Hepatocyte (in vitro differentiated cells): ENCODE measurements around the gene NMNAT2. TPM values are rescaled to one million over a fixed set of nuclear protein-coding genes. Genes with fewer than 3 reads are reported as not detected.

Source experiments
- DNase-seq: peaks from one replicate; pipeline ENCODE4 v3.0.0-alpha.2; 2016; ENCODE audit warnings: low spot score
- H2AFZ ChIP-seq: fragments of 200-600 bp; sonication (generic); 2 replicates; pipeline ENCODE4 v1.6.0; 2016; ENCODE audit warnings: antibody characterized with exemption, mild to moderate bottlenecking
- H3K27ac ChIP-seq: fragments of 200-600 bp; sonication (generic); 2 replicates; pipeline ENCODE4 v1.5.1; 2016; ENCODE audit warnings: mild to moderate bottlenecking
- H3K27me3 ChIP-seq: fragments of 200-600 bp; sonication (generic); 2 replicates; pipeline ENCODE4 v1.6.1; 2016
- H3K36me3 ChIP-seq: fragments of 200-600 bp; sonication (generic); replicated peaks from 2 replicates; pipeline ENCODE4 v1.5.1; 2016; ENCODE audit warnings: low read depth; ENCODE audit not compliant: insufficient read depth
- H3K4me1 ChIP-seq: fragments of 200-600 bp; sonication (generic); 2 replicates; pipeline ENCODE4 v1.5.1; 2016; ENCODE audit warnings: mild to moderate bottlenecking, moderate library complexity; ENCODE audit not compliant: insufficient read depth
- H3K4me2 ChIP-seq: fragments of 200-600 bp; sonication (generic); 2 replicates; pipeline ENCODE4 v1.6.0; 2016
- H3K4me3 ChIP-seq: fragments of 200-600 bp; sonication (generic); 2 replicates; pipeline ENCODE4 v1.5.1; 2016; ENCODE audit warnings: mild to moderate bottlenecking
- H3K79me2 ChIP-seq: fragments of 200-600 bp; sonication (generic); 2 replicates; pipeline ENCODE4 v1.6.0; 2017; ENCODE audit warnings: mild to moderate bottlenecking
- H3K9me2 ChIP-seq: fragments of 200-600 bp; sonication (generic); replicated peaks from 2 replicates; pipeline ENCODE4 v1.6.0; 2017; ENCODE audit warnings: mild to moderate bottlenecking; ENCODE audit not compliant: insufficient read depth
- H3K9me3 ChIP-seq: fragments of 200-600 bp; sonication (generic); 2 replicates; pipeline ENCODE4 v1.5.1; 2016; ENCODE audit warnings: low read depth, mild to moderate bottlenecking
- H4K20me1 ChIP-seq: fragments of 200-600 bp; sonication (generic); 2 replicates; pipeline ENCODE4 v1.6.0; 2016; ENCODE audit warnings: mild to moderate bottlenecking; ENCODE audit not compliant: insufficient read depth, poor library complexity, severe bottlenecking
- EZH2 ChIP-seq: fragments of 200-600 bp; sonication (generic); IDR thresholded peaks from 2 replicates; pipeline ENCODE4 v1.6.1; 2016; ENCODE audit warnings: antibody characterized with exemption, mild to moderate bottlenecking, borderline replicate concordance
- EZH2phosphoT487 ChIP-seq: fragments of 200-600 bp; sonication (generic); IDR thresholded peaks from one replicate; pipeline ENCODE4 v1.6.1; 2018; ENCODE audit warnings: antibody characterized with exemption, mild to moderate bottlenecking, low read depth, moderate library complexity; ENCODE audit not compliant: unreplicated experiment, severe bottlenecking
- WGBS: methylation state at CpG from one replicate; pipeline ENCODE4 v1.1.6; 2016; ENCODE audit warnings: low lambda C conversion rate; ENCODE audit errors: missing lambda C conversion rate; 5-methylcytosine and 5-hydroxymethylcytosine counted together
- polyA plus RNA-seq: library from polyadenylated mRNA; unstranded; fragments of >200 nt; fragmentation: Nextera tagmentation; extraction: Ambion mirVana; gene quantifications from 2 replicates; pipeline ENCODE4 v1.2.1, GENCODE V29; 2016
- total RNA-seq: library from RNA; depleted of rRNA; stranded (reverse); fragments of >200 nt; gene quantifications from 2 replicates; pipeline ENCODE4 v1.2.3, GENCODE V29; 2014
- TF ChIP-seq, protein P1 (sequence below): fragments of 200-600 bp; sonication (generic); IDR thresholded peaks from 2 replicates; pipeline ENCODE4 v1.5.1; 2016; ENCODE audit warnings: antibody characterized with exemption, mild to moderate bottlenecking; ENCODE audit not compliant: poor library complexity

Gene NMNAT2
- total and polyA plus RNA-seq, 2 experiments from 2014 or later = 0.66 to 1.00 TPM

DNA sequence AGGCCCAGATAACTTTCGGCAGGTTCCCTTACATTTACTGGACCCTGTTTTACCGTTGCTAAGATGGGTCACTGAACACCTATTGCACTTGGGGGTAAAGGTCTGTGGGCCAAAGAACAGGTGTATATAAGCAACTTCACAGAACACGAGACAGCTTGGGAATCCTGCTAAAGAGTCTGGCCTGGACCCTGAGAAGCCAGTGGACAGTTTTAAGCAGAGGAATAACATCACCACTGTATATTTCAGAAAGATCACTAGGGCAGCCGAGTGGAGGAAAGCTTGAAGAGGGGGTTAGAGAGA, 177.7 kb downstream of the NMNAT2 start:
- TF ChIP-seq EZH2 (no peak), EZH2phosphoT487 (no peak)
- TF ChIP-seq, protein P1, sequence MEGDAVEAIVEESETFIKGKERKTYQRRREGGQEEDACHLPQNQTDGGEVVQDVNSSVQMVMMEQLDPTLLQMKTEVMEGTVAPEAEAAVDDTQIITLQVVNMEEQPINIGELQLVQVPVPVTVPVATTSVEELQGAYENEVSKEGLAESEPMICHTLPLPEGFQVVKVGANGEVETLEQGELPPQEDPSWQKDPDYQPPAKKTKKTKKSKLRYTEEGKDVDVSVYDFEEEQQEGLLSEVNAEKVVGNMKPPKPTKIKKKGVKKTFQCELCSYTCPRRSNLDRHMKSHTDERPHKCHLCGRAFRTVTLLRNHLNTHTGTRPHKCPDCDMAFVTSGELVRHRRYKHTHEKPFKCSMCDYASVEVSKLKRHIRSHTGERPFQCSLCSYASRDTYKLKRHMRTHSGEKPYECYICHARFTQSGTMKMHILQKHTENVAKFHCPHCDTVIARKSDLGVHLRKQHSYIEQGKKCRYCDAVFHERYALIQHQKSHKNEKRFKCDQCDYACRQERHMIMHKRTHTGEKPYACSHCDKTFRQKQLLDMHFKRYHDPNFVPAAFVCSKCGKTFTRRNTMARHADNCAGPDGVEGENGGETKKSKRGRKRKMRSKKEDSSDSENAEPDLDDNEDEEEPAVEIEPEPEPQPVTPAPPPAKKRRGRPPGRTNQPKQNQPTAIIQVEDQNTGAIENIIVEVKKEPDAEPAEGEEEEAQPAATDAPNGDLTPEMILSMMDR = no peak
- no peaks in the 10 kb centered on the region for H3K27me3 ChIP-seq
- WGBS = 86% methylated on average over 4 of the region's 4 CpGs
- H3K79me2 ChIP-seq = no peaks in the 10 kb centered on the region
- peaks cover 19% of the 10 kb centered on the region for H3K4me1 ChIP-seq
- no peaks in the 10 kb centered on the region for H3K9me3 ChIP-seq
- H3K27ac ChIP-seq = no peak overlapping the region
- no peaks in the 10 kb centered on the region for H3K36me3 ChIP-seq
- H2AFZ ChIP-seq = no peak overlapping the region
- no peak overlapping the region for H3K4me3 ChIP-seq
- DNase-seq = no peak
- H4K20me1 ChIP-seq = no peaks in the 10 kb centered on the region
- H3K4me2 ChIP-seq = no peak overlapping the region
- H3K9me2 ChIP-seq = no peaks in the 10 kb centered on the region

- H4K20me1 ChIP-seq = no peaks in the 10 kb centered on the region
- no peaks in the 10 kb centered on the region for H3K9me2 ChIP-seq
- H3K9me3 ChIP-seq = no peaks in the 10 kb centered on the region
- TF ChIP-seq EZH2 (no peak), EZH2phosphoT487 (no peak)
- TF ChIP-seq, protein P1 = no peak
- no peak for DNase-seq
- WGBS = 94% methylated on average over 8 of the region's 8 CpGs
- no peaks in the 10 kb centered on the region for H3K36me3 ChIP-seq
- H2AFZ ChIP-seq = no peak overlapping the region
- H3K79me2 ChIP-seq = no peaks in the 10 kb centered on the region
- H3K4me1 ChIP-seq = peaks cover 24% of the 10 kb centered on the region
- H3K27me3 ChIP-seq = no peaks in the 10 kb centered on the region
- no peak overlapping the region for H3K4me2 ChIP-seq
- H3K27ac ChIP-seq = no peak overlapping the region
- no peak overlapping the region for H3K4me3 ChIP-seq
Observed at GRCh38 chr1:183239793-183240525, 178.2 kb downstream of the NMNAT2 start.

DNA sequence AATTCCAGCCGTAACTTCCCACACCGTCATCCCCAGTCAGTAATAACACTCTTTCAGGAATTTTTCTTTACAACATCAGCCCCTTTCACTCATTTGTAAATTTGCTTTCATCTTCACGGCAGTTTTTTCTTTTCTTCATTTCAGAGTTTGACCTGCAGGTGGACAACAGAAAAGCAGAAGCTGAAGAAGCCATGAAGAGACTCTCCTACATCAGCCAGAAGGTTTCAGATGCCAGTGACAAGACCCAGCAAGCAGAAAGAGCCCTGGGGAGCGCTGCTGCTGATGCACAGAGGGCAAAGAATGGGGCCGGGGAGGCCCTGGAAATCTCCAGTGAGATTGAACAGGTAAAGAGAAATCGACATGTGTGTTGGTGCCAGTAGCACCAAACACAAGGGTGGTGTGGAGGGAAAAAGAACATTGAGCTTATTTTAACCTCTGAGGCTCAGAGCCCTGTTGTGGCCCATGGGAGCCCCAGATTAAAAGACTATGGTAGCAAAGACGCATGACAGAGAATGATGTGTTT, 178.9 kb downstream of the NMNAT2 start:
- Histone ChIP-seq H4K20me1 (no peaks in the 10 kb centered on the region), H3K79me2 (no peaks in the 10 kb centered on the region), H2AFZ (no peak overlapping the region), H3K27me3 (no peaks in the 10 kb centered on the region), H3K4me1 (peaks cover 24% of the 10 kb centered on the region), H3K4me3 (no peak overlapping the region), H3K27ac (no peak overlapping the region), H3K9me3 (no peaks in the 10 kb centered on the region), H3K9me2 (no peaks in the 10 kb centered on the region), H3K36me3 (no peaks in the 10 kb centered on the region), H3K4me2 (no peak overlapping the region)
- TF ChIP-seq, protein P1 = no peak
- no peak for TF ChIP-seq EZH2phosphoT487
- no peak for TF ChIP-seq EZH2
- no peak for DNase-seq
- WGBS = 88% methylated on average over 7 of the region's 7 CpGs

GRCh38 chr1:183238071-183238470, 180.1 kb downstream of the NMNAT2 start:
- Histone ChIP-seq H3K4me2 (no peak overlapping the region), H3K9me2 (no peaks in the 10 kb centered on the region), H4K20me1 (no peaks in the 10 kb centered on the region), H3K27ac (no peak overlapping the region), H3K4me1 (peaks cover 28% of the 10 kb centered on the region), H3K9me3 (no peaks in the 10 kb centered on the region), H2AFZ (no peak overlapping the region), H3K27me3 (no peaks in the 10 kb centered on the region), H3K79me2 (no peaks in the 10 kb centered on the region), H3K36me3 (no peaks in the 10 kb centered on the region), H3K4me3 (no peak overlapping the region)
- TF ChIP-seq, protein P1 = no peak
- TF ChIP-seq EZH2 = no peak
- WGBS = 82% methylated on average over 2 of the region's 2 CpGs
- no peak for DNase-seq
